GM12891 (cell line): ENCODE results near the gene FOSL2.

Experiments used
- POLR2A ChIP-seq: IDR thresholded peaks from 2 replicates; pipeline ENCODE4 v1.6.1; 2011; ENCODE audit warnings: low read depth, low read length, control low read depth
- POLR2AphosphoS5 ChIP-seq: IDR thresholded peaks from 2 replicates; pipeline ENCODE4 v1.6.1; 2011; ENCODE audit warnings: low read depth, low read length, control low read depth
- TAF1 ChIP-seq: IDR thresholded peaks from 2 replicates; pipeline ENCODE4 v1.6.1; 2011; ENCODE audit warnings: low read depth, low read length, control low read depth

GRCh38 chr2:28381225-28382180 lies 11.2 kb upstream of the FOSL2 start:
- TF ChIP-seq POLR2A = no peak
- TF ChIP-seq POLR2AphosphoS5 = no peak
- no peak for TF ChIP-seq TAF1
